ENCODE measurements around the gene EEF1A1.

EEF1A1 gene

GRCh38 chr6:73497915-73498314, 22.9 kb downstream of the EEF1A1 start:
- H3K27ac Mint-ChIP-seq, result no peak overlapping the region
- no peaks in the 10 kb centered on the region for H3K27me3 Mint-ChIP-seq
- peaks cover 16% of the 10 kb centered on the region for H3K36me3 Mint-ChIP-seq
- no peaks in the 10 kb centered on the region for H3K4me1 Mint-ChIP-seq
- no peaks in the 10 kb centered on the region for H3K9me3 Mint-ChIP-seq
- no peak for ATAC-seq
- H3K4me3 Mint-ChIP-seq, result no peak overlapping the region

- H3K36me3 Mint-ChIP-seq, result peaks cover 53% of the 10 kb centered on the region
- H3K27ac Mint-ChIP-seq, result no peak overlapping the region
- no peaks in the 10 kb centered on the region for H3K9me3 Mint-ChIP-seq
- no peak for ATAC-seq
- H3K27me3 Mint-ChIP-seq, result no peaks in the 10 kb centered on the region
- H3K4me3 Mint-ChIP-seq, result no peak overlapping the region
- H3K4me1 Mint-ChIP-seq, result no peaks in the 10 kb centered on the region
Observed at GRCh38 chr6:73491377-73491776, 29.5 kb downstream of the EEF1A1 start.

GRCh38 chr6:73487473-73487872, 33.4 kb downstream of the EEF1A1 start:
- Mint-ChIP-seq H3K36me3 (peaks cover 52% of the 10 kb centered on the region), H3K4me3 (no peak overlapping the region), H3K9me3 (no peaks in the 10 kb centered on the region), H3K4me1 (no peaks in the 10 kb centered on the region), H3K27me3 (no peaks in the 10 kb centered on the region), H3K27ac (no peak overlapping the region)
- no peak for ATAC-seq

- H3K36me3 Mint-ChIP-seq, result peaks cover 51% of the 10 kb centered on the region
- no peaks in the 10 kb centered on the region for H3K27me3 Mint-ChIP-seq
- no peak overlapping the region for H3K4me3 Mint-ChIP-seq
- H3K9me3 Mint-ChIP-seq, result no peaks in the 10 kb centered on the region
- no peak for ATAC-seq
- no peak overlapping the region for H3K27ac Mint-ChIP-seq
- H3K4me1 Mint-ChIP-seq, result no peaks in the 10 kb centered on the region
Observed at GRCh38 chr6:73484438-73484837, 36.4 kb downstream of the EEF1A1 start.

- H3K9me3 Mint-ChIP-seq, result no peaks in the 10 kb centered on the region
- peaks cover 42% of the 10 kb centered on the region for H3K36me3 Mint-ChIP-seq
- no peaks in the 10 kb centered on the region for H3K27me3 Mint-ChIP-seq
- H3K4me3 Mint-ChIP-seq, result no peak overlapping the region
- no peak for ATAC-seq
- no peaks in the 10 kb centered on the region for H3K4me1 Mint-ChIP-seq
- no peak overlapping the region for H3K27ac Mint-ChIP-seq
Observed at GRCh38 chr6:73481969-73482368, 38.9 kb downstream of the EEF1A1 start.

GRCh38 chr6:73477407-73477806, 43.4 kb downstream of the EEF1A1 start:
- no peak for ATAC-seq
- H3K4me3 Mint-ChIP-seq, result no peak overlapping the region
- no peaks in the 10 kb centered on the region for H3K9me3 Mint-ChIP-seq
- peaks cover 40% of the 10 kb centered on the region for H3K36me3 Mint-ChIP-seq
- H3K27ac Mint-ChIP-seq, result no peak overlapping the region
- peaks cover 11% of the 10 kb centered on the region for H3K4me1 Mint-ChIP-seq
- no peaks in the 10 kb centered on the region for H3K27me3 Mint-ChIP-seq

- no peaks in the 10 kb centered on the region for H3K27me3 Mint-ChIP-seq
- H3K4me3 Mint-ChIP-seq, result no peak overlapping the region
- H3K9me3 Mint-ChIP-seq, result no peaks in the 10 kb centered on the region
- H3K36me3 Mint-ChIP-seq, result peaks cover 40% of the 10 kb centered on the region
- no peak overlapping the region for H3K27ac Mint-ChIP-seq
- ATAC-seq, result no peak
- H3K4me1 Mint-ChIP-seq, result peaks cover 18% of the 10 kb centered on the region
Observed at GRCh38 chr6:73476723-73477122, 44.1 kb downstream of the EEF1A1 start.

- Mint-ChIP-seq H3K36me3 (peaks cover 34% of the 10 kb centered on the region), H3K27me3 (no peaks in the 10 kb centered on the region), H3K27ac (peak overlapping the region; percentile 75), H3K4me1 (peaks cover 31% of the 10 kb centered on the region), H3K4me3 (peak overlapping the region; percentile 59), H3K9me3 (no peaks in the 10 kb centered on the region)
- ATAC-seq, result peak; percentile 92
Observed at GRCh38 chr6:73471686-73472290, 49.0 kb downstream of the EEF1A1 start.

All from stimulated activated memory B cell treated with anti-CD40 and anti-IgM and Interleukin-4, amounts not matched to agents 10 μg/mL and 1 μg/mL and 100 μg/mL, for 72 hours (primary cell).